ENCODE results near the gene ZNF142. TPM values are rescaled to one million over a fixed set of nuclear protein-coding genes. Genes with fewer than 3 reads are reported as not detected.

Gene ZNF142, protein sequence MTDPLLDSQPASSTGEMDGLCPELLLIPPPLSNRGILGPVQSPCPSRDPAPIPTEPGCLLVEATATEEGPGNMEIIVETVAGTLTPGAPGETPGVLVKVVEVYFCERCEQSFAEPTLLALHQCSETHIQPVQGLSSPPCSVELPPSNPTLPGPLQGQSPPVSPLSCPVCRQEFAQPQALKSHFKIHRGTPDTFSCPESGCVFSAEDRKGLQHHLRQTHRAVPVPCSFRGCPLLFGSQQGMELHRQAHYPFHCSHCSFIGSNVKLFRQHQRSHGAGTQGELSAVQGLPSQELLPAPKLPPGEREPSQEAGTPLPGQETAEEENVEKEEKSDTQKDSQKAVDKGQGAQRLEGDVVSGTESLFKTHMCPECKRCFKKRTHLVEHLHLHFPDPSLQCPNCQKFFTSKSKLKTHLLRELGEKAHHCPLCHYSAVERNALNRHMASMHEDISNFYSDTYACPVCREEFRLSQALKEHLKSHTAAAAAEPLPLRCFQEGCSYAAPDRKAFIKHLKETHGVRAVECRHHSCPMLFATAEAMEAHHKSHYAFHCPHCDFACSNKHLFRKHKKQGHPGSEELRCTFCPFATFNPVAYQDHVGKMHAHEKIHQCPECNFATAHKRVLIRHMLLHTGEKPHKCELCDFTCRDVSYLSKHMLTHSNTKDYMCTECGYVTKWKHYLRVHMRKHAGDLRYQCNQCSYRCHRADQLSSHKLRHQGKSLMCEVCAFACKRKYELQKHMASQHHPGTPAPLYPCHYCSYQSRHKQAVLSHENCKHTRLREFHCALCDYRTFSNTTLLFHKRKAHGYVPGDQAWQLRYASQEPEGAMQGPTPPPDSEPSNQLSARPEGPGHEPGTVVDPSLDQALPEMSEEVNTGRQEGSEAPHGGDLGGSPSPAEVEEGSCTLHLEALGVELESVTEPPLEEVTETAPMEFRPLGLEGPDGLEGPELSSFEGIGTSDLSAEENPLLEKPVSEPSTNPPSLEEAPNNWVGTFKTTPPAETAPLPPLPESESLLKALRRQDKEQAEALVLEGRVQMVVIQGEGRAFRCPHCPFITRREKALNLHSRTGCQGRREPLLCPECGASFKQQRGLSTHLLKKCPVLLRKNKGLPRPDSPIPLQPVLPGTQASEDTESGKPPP (N-terminal part only)
- total RNA-seq (ENCODE audit: low replicate concordance), result 35.0 and 38.3 TPM in 2 replicates
- long read RNA-seq, partial matches to known transcripts, result 3 of 3 reads
- long read RNA-seq, other reads (novel, unspliced or antisense), result 0 of 3 reads

DNA sequence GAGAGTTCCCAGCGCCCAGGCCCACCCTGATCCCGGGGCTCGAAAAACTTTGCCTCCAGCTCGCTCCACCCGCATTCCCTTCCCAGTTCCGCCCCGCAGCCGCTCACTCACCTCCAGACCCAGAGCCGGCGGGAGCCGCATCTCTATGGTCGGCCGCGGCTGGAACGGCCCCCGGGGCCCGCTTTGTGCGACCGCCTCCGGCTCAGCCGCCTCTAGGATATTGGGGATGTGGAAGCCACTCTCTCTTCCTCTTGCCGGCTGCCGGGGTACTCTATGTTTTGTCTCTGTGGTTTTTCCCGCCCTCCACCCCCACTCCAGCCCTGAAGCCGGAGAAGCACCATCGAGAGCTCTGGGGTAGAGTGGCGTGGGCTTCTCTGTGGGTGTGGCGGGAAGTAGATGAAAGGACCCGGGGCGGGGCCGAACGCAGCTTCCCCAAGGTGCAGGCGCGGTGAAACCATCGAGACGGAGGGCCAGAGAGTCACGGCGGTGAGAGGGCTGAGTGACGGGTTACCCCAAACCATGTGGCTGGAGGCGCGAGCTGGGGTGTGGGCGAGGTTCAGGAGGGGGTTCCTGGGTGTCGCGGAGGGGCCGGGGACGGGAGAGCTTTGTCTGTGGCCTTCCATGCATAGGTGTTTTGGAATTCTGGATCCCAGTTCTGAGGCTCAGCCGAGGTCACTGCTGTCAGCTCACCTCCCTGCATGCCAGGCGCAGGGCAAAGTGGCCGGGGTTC is at the start of gene ZNF142, which contains the start of gene BCS1L:
Gene ZNF142 (minus strand): TSS at position 366 of the 730 bp plus-strand sequence. CDS start 3,194 bp downstream, outside the sequence.
Gene BCS1L (plus strand): TSS at position 426 of the 730 bp plus-strand sequence. CDS start 1,305 bp downstream, outside the sequence.
- Mint-ChIP-seq H3K4me1 (ENCODE audit: unreplicated experiment) (peaks cover 18% of the 10 kb centered on the region), H3K36me3 (peaks cover 18% of the 10 kb centered on the region), H3K27ac (peak within 1 kb of the TSS; percentile 94), H3K27me3 (no peaks in the 10 kb centered on the region), H3K9me3 (no peaks in the 10 kb centered on the region), H3K4me3 (peak within 1 kb of the TSS; percentile 100)
- TF ChIP-seq, protein P1, sequence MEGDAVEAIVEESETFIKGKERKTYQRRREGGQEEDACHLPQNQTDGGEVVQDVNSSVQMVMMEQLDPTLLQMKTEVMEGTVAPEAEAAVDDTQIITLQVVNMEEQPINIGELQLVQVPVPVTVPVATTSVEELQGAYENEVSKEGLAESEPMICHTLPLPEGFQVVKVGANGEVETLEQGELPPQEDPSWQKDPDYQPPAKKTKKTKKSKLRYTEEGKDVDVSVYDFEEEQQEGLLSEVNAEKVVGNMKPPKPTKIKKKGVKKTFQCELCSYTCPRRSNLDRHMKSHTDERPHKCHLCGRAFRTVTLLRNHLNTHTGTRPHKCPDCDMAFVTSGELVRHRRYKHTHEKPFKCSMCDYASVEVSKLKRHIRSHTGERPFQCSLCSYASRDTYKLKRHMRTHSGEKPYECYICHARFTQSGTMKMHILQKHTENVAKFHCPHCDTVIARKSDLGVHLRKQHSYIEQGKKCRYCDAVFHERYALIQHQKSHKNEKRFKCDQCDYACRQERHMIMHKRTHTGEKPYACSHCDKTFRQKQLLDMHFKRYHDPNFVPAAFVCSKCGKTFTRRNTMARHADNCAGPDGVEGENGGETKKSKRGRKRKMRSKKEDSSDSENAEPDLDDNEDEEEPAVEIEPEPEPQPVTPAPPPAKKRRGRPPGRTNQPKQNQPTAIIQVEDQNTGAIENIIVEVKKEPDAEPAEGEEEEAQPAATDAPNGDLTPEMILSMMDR (conservative IDR thresholded peaks at IDR 0.05), result no peak
- peak; percentile 88 for DNase-seq (ENCODE audit: extremely low spot score, unreplicated experiment)

DNA sequence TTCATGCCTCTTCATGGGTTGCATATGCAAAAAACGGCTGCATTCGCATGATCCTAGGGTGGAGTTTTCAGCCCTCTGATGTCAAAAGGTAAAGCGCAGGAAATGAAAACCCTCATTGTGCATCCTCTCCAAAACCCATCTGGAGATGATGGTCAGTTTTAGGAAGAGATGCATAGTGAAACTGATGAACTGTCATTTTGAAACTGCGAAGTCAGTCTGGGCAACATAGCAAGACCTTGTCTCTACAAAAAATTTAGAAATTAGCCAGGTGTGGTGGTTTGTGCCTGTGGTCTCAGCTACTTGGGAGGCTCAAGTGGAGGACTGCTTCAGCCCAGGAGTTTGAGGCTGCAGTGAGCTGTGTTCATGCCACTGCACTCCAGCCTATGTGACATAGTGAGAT is 48.7 kb upstream of the ZNF142 start:
- TF ChIP-seq, protein P1 (conservative IDR thresholded peaks at IDR 0.05), result no peak
- H3K4me1 Mint-ChIP-seq (ENCODE audit: unreplicated experiment), result peaks cover 5% of the 10 kb centered on the region
- no peak for DNase-seq (ENCODE audit: extremely low spot score, unreplicated experiment)
- H3K4me3 Mint-ChIP-seq, result no peak overlapping the region
- no peaks in the 10 kb centered on the region for H3K36me3 Mint-ChIP-seq
- no peaks in the 10 kb centered on the region for H3K27me3 Mint-ChIP-seq
- H3K27ac Mint-ChIP-seq, result no peak overlapping the region
- H3K9me3 Mint-ChIP-seq, result no peaks in the 10 kb centered on the region

DNA sequence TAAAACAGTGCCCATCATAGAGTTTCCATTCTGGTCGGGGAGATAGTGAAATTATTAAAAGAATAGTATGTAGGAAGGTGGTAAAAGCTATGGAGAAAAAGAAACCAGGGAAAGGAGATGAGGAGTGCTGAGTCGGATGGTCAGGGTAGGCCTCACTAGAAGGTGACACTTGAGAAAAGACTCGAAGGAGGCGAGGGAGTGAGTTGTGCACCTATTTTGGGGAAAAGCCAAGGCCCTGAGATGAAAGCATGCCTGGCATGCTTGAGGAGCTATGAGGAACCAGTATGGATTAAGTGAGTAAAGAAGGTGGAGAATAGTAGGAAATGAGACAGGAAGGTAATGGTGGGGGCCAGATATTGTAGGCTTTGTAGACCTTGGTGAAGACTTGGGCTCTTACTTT is 43.9 kb upstream of the ZNF142 start:
- peaks cover 9% of the 10 kb centered on the region for H3K36me3 Mint-ChIP-seq
- no peak for DNase-seq (ENCODE audit: extremely low spot score, unreplicated experiment)

DNA sequence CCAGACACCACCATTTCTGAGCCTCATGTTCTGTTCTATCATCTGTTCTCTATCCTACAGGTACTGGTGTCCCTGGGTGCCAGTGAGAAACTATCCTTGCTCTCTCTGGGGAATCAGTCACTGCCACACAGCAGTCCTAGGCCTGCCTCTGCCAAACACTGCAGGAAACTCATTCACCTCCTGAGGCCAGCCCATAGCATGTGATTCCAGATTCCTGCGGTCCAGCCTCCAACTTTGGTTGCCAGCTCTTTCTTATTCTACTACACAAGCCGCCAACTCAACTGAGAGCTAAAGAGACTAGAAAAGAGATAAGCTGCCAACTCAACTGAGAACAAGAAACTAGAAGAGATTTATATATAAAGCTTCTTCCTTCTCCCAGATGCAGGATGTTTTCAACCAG is 42.4 kb upstream of the ZNF142 start:
- H3K27ac Mint-ChIP-seq, result no peak overlapping the region
- DNase-seq (ENCODE audit: extremely low spot score, unreplicated experiment), result no peak

More for the DNA sequence above, 43.9 kb upstream of the ZNF142 start:
- no peak overlapping the region for H3K27ac Mint-ChIP-seq
- H3K27me3 Mint-ChIP-seq, result no peaks in the 10 kb centered on the region
- TF ChIP-seq, protein P1 (conservative IDR thresholded peaks at IDR 0.05), result no peak
- H3K9me3 Mint-ChIP-seq, result no peaks in the 10 kb centered on the region
- no peak overlapping the region for H3K4me3 Mint-ChIP-seq
- no peaks in the 10 kb centered on the region for H3K4me1 Mint-ChIP-seq (ENCODE audit: unreplicated experiment)

More for the DNA sequence above, 42.4 kb upstream of the ZNF142 start:
- Mint-ChIP-seq H3K36me3 (peaks cover 9% of the 10 kb centered on the region), H3K4me1 (ENCODE audit: unreplicated experiment) (no peaks in the 10 kb centered on the region), H3K9me3 (no peaks in the 10 kb centered on the region), H3K4me3 (no peak overlapping the region), H3K27me3 (no peaks in the 10 kb centered on the region)
- TF ChIP-seq, protein P1 (conservative IDR thresholded peaks at IDR 0.05), result no peak

Data from type B pancreatic cell (in vitro differentiated cells).